Measurements from ENCODE around the gene DUSP16. TPM values are rescaled to one million over a fixed set of nuclear protein-coding genes. Genes with fewer than 3 reads are reported as not detected.

Gene DUSP16
- total RNA-seq, 1 donor from 2014 or later, result 16.4 TPM

- no peak for DNase-seq
- intact Hi-C loops (cut with micrococcal nuclease), result no loop called here
- no peak for TF ChIP-seq CTCF (IDR thresholded peaks at IDR 0.05; ENCODE audit: borderline replicate concordance)
- Histone ChIP-seq H3K9me3 (replicated peaks) (no peaks in the 10 kb centered on the region), H3K27me3 (ENCODE audit: low read depth) (no peaks in the 10 kb centered on the region), H3K4me1 (peaks cover 7% of the 10 kb centered on the region), H3K27ac (replicated peaks) (no peak overlapping the region), H3K4me3 (no peak overlapping the region), H3K36me3 (peaks cover 39% of the 10 kb centered on the region)
These were observed 75.2 kb downstream of the DUSP16 start for GRCh38 chr12:12487490-12487889.

- no peaks in the 10 kb centered on the region for H3K27me3 ChIP-seq (ENCODE audit: low read depth)
- H3K4me1 ChIP-seq, result no peaks in the 10 kb centered on the region
- no peak overlapping the region for H3K4me3 ChIP-seq
- peaks cover 44% of the 10 kb centered on the region for H3K36me3 ChIP-seq
- no peak overlapping the region for H3K27ac ChIP-seq (replicated peaks)
- H3K9me3 ChIP-seq (replicated peaks), result no peaks in the 10 kb centered on the region
- no peak for DNase-seq
- intact Hi-C loops (cut with micrococcal nuclease), result no loop called here
- TF ChIP-seq CTCF (IDR thresholded peaks at IDR 0.05; ENCODE audit: borderline replicate concordance), result no peak
These were observed 75.9 kb downstream of the DUSP16 start for GRCh38 chr12:12486661-12487240.

GRCh38 chr12:12483438-12483837 lies 79.2 kb downstream of the DUSP16 start:
- Histone ChIP-seq H3K27ac (replicated peaks) (no peak overlapping the region), H3K4me1 (no peaks in the 10 kb centered on the region), H3K36me3 (peaks cover 57% of the 10 kb centered on the region), H3K9me3 (replicated peaks) (no peaks in the 10 kb centered on the region), H3K4me3 (no peak overlapping the region), H3K27me3 (ENCODE audit: low read depth) (no peaks in the 10 kb centered on the region)
- intact Hi-C loops (cut with micrococcal nuclease), result no loop called here
- no peak for TF ChIP-seq CTCF (IDR thresholded peaks at IDR 0.05; ENCODE audit: borderline replicate concordance)
- no peak for DNase-seq

- H3K27ac ChIP-seq (replicated peaks), result no peak overlapping the region
- H3K36me3 ChIP-seq, result peaks cover 60% of the 10 kb centered on the region
- H3K4me3 ChIP-seq, result no peak overlapping the region
- intact Hi-C loops (cut with micrococcal nuclease), result no loop called here
- no peaks in the 10 kb centered on the region for H3K9me3 ChIP-seq (replicated peaks)
- H3K27me3 ChIP-seq (ENCODE audit: low read depth), result no peaks in the 10 kb centered on the region
- no peak for DNase-seq
- no peak for TF ChIP-seq CTCF (IDR thresholded peaks at IDR 0.05; ENCODE audit: borderline replicate concordance)
- no peaks in the 10 kb centered on the region for H3K4me1 ChIP-seq
These were observed 79.7 kb downstream of the DUSP16 start for GRCh38 chr12:12482959-12483358.

GRCh38 chr12:12482150-12482761 lies 80.4 kb downstream of the DUSP16 start:
- Histone ChIP-seq H3K27me3 (ENCODE audit: low read depth) (no peaks in the 10 kb centered on the region), H3K4me1 (no peaks in the 10 kb centered on the region), H3K4me3 (no peak overlapping the region), H3K36me3 (peaks cover 66% of the 10 kb centered on the region), H3K9me3 (replicated peaks) (no peaks in the 10 kb centered on the region), H3K27ac (replicated peaks) (no peak overlapping the region)
- intact Hi-C loops (cut with micrococcal nuclease), result no loop called here
- TF ChIP-seq CTCF (IDR thresholded peaks at IDR 0.05; ENCODE audit: borderline replicate concordance), result no peak
- DNase-seq, result no peak

All from left ventricle myocardium inferior (tissue), 1 donor.